ENCODE measurements around the gene OPN4. TPM values are rescaled to one million over a fixed set of nuclear protein-coding genes. Genes with fewer than 3 reads are reported as not detected.

OPN4 gene
- total RNA-seq, 1 experiment from 2014 or later, result not detected

DNA sequence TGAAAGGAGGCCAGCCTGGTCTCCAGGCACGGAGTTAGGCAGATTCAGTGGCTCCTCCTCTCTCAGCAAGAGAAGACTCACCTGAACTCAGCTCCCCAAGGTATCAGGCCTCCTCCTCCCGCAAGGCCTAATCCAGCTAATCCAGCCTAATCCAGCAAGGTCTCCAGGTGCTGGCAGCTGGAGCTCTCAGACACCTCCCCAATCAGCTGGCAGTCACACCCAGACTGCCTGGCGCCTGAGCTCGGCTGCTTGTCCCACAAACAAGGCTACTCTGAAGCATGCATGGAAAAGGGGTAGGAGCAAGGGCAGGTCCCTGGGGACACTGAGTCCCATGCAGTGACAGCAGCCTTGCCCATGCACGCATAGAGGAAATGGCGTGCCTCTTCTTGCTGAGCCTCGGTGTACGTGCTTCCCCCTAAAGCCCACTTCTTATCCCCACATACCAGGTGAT lies 3.3 kb upstream of the OPN4 start:
- no peaks in the 10 kb centered on the region for H3K27me3 ChIP-seq (replicated peaks)
- no peak overlapping the region for H3K27ac ChIP-seq
- H3K4me3 ChIP-seq, result no peak overlapping the region
- peaks cover 48% of the 10 kb centered on the region for H3K4me1 ChIP-seq (replicated peaks)
- DNase-seq (ENCODE audit: low read depth in 1 of 2, low spot score in 2 of 2), result no peak
- H3K36me3 ChIP-seq, result no peaks in the 10 kb centered on the region
- no peaks in the 10 kb centered on the region for H3K9me3 ChIP-seq (replicated peaks)

GRCh38 chr10:86651631-86652331 lies 2.6 kb upstream of the OPN4 start:
- H3K36me3 ChIP-seq, result no peaks in the 10 kb centered on the region
- H3K4me1 ChIP-seq (replicated peaks), result peaks cover 44% of the 10 kb centered on the region
- no peak overlapping the region for H3K4me3 ChIP-seq
- no peak for DNase-seq (ENCODE audit: low read depth in 1 of 2, low spot score in 2 of 2)
- H3K27me3 ChIP-seq (replicated peaks), result no peaks in the 10 kb centered on the region
- H3K27ac ChIP-seq, result no peak overlapping the region
- no peaks in the 10 kb centered on the region for H3K9me3 ChIP-seq (replicated peaks)

DNA sequence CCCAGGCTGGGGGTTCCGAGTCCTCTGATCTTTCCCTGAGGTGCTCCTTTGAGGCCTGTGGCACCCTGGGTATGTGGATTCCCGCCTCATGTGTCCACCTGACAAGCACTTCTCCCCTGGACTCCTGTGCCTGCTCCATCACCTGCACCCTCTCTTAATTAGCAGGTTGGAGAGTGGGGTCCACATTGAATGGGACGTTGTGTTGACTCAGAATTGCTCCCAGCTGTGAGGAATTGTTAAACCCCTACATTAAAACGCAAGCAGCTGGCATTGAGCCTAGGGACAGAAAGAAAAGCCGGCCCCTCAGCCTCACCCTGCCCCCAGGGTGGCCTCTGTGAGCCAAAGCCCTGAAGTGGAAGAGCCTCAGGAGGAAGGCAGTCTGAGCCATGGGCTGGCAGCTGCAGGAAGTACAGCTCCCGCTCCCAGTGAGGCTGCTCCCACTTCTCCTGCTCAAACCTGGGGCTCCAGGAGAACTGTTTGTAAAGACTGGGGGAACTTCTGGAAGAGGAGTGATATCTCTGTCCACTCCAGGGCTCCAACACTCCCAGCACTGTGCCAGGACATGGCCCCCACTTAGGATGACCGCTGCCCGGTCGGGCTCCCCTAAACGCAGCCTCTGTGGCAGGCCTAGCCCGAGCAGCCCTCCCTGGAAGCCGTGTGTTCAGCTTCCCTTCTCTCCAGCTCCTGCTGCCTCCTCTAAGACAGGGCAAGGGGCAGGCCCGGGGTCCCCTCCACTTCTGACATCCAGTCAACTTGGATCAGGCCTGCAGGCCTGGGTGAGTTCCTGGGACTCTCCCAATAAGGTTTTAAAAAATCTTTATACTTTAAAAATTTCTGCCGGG lies 1.8 kb upstream of the OPN4 start:
- H3K36me3 ChIP-seq, result no peaks in the 10 kb centered on the region
- no peaks in the 10 kb centered on the region for H3K9me3 ChIP-seq (replicated peaks)
- H3K4me1 ChIP-seq (replicated peaks), result peaks cover 38% of the 10 kb centered on the region
- DNase-seq (ENCODE audit: low read depth in 1 of 2, low spot score in 2 of 2), result peak in 1 of 2 experiments; percentile 44
- H3K4me3 ChIP-seq, result no peak overlapping the region
- H3K27me3 ChIP-seq (replicated peaks), result no peaks in the 10 kb centered on the region
- no peak overlapping the region for H3K27ac ChIP-seq

- Histone ChIP-seq H3K4me1 (replicated peaks) (peaks cover 31% of the 10 kb centered on the region), H3K27me3 (replicated peaks) (no peaks in the 10 kb centered on the region), H3K27ac (no peak overlapping the region), H3K9me3 (replicated peaks) (no peaks in the 10 kb centered on the region), H3K36me3 (no peaks in the 10 kb centered on the region), H3K4me3 (no peak overlapping the region)
- DNase-seq (ENCODE audit: low read depth in 1 of 2, low spot score in 2 of 2), result no peak
Measured at GRCh38 chr10:86653379-86653778, 968 bp upstream of the OPN4 start.

DNA sequence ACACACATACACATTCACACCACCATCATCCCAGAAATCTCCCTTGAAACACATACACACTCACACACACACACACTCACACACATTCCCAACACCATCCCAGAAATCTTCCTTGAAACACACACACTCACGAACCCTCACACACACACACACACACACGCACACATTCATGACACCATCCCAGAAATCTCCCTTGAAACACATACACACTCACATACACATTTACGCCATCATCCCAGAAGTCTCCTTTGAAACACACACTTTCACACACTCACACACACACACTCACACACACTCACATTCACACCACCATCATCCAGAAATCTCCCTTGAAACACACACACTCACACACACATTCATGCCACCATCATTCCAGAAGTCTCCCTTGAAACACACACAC lies 360 bp upstream of the OPN4 start:
- no peak overlapping the region for H3K4me3 ChIP-seq

GRCh38 chr10:86655173-86655540 lies 810 bp downstream of the OPN4 start:
- H3K4me1 ChIP-seq (replicated peaks), result peaks cover 16% of the 10 kb centered on the region
- no peak for DNase-seq (ENCODE audit: low read depth in 1 of 2, low spot score in 2 of 2)
- no peak overlapping the region for H3K4me3 ChIP-seq

More for the DNA sequence above, 360 bp upstream of the OPN4 start:
- Histone ChIP-seq H3K4me1 (replicated peaks) (peaks cover 24% of the 10 kb centered on the region), H3K27me3 (replicated peaks) (no peaks in the 10 kb centered on the region), H3K36me3 (no peaks in the 10 kb centered on the region), H3K27ac (no peak overlapping the region), H3K9me3 (replicated peaks) (no peaks in the 10 kb centered on the region)
- DNase-seq (ENCODE audit: low read depth in 1 of 2, low spot score in 2 of 2), result no peak

GRCh38 chr10:86655596-86655995 lies 1.2 kb downstream of the OPN4 start:
- Histone ChIP-seq H3K4me3 (no peak overlapping the region), H3K27me3 (replicated peaks) (no peaks in the 10 kb centered on the region), H3K4me1 (replicated peaks) (peaks cover 16% of the 10 kb centered on the region), H3K27ac (no peak overlapping the region), H3K36me3 (no peaks in the 10 kb centered on the region), H3K9me3 (replicated peaks) (no peaks in the 10 kb centered on the region)
- no peak for DNase-seq (ENCODE audit: low read depth in 1 of 2, low spot score in 2 of 2)

More at GRCh38 chr10:86655173-86655540, 810 bp downstream of the OPN4 start:
- no peaks in the 10 kb centered on the region for H3K9me3 ChIP-seq (replicated peaks)
- H3K27me3 ChIP-seq (replicated peaks), result no peaks in the 10 kb centered on the region
- no peaks in the 10 kb centered on the region for H3K36me3 ChIP-seq
- no peak overlapping the region for H3K27ac ChIP-seq

DNA sequence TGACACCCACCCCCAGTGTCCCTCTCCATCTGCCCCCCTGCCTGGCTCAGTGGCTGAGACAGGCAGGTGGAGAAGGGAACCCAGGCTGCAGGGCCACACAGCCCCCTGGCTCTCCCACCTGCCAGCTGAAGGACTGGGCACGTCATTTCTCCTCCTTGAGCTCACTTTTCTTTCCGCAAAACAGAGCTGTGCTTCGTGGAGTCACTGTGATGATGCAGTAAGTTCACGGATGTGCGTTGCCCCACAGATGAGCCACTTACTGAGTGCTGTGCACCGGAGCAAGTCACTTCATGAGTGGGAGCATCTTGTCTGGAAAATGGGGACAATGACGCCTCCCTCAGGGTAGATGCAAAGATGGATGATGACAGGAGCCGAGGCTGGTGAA lies 2.7 kb downstream of the OPN4 start:
- Histone ChIP-seq H3K36me3 (no peaks in the 10 kb centered on the region), H3K9me3 (replicated peaks) (no peaks in the 10 kb centered on the region), H3K4me1 (replicated peaks) (peaks cover 16% of the 10 kb centered on the region), H3K4me3 (no peak overlapping the region), H3K27me3 (replicated peaks) (no peaks in the 10 kb centered on the region), H3K27ac (no peak overlapping the region)
- DNase-seq (ENCODE audit: low read depth in 1 of 2, low spot score in 2 of 2), result no peak

DNA sequence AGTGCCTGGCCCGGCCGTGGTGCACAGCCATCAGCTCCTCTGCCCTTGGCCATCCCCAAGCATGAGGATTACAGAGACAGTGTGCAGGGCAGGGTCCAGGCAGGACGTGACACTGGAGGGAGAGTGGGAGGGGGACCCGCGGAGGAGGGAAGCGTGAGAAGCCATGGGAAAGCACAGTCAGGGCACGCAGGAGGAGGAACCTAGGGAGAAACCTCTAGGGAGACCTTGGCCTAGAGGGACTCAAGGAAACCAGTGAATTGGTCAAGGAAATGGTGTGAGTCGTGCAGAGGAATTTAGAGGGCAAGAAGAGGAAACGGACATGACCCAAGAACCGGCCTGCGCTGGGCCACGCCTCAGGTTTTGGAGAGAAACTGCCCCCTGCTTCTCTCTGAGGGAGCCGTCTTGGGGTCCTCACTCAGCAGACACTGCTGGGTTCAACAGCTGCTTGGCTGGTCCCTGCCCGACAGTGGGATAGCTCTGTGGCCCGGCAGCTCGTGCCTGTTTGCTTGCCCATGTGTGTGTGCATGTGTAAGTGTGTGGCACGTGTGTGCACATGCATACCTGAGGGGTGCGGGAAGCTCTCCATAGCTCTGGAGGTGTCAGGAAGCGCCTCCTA lies 3.2 kb downstream of the OPN4 start:
- H3K27me3 ChIP-seq (replicated peaks), result no peaks in the 10 kb centered on the region
- H3K9me3 ChIP-seq (replicated peaks), result no peaks in the 10 kb centered on the region
- no peak overlapping the region for H3K4me3 ChIP-seq
- peaks cover 14% of the 10 kb centered on the region for H3K4me1 ChIP-seq (replicated peaks)
- no peaks in the 10 kb centered on the region for H3K36me3 ChIP-seq
- no peak for DNase-seq (ENCODE audit: low read depth in 1 of 2, low spot score in 2 of 2)
- H3K27ac ChIP-seq, result no peak overlapping the region

- Histone ChIP-seq H3K27me3 (replicated peaks) (no peaks in the 10 kb centered on the region), H3K36me3 (no peaks in the 10 kb centered on the region), H3K4me3 (no peak overlapping the region), H3K9me3 (replicated peaks) (no peaks in the 10 kb centered on the region), H3K27ac (no peak overlapping the region), H3K4me1 (replicated peaks) (peaks cover 8% of the 10 kb centered on the region)
- no peak for DNase-seq (ENCODE audit: low read depth in 1 of 2, low spot score in 2 of 2)
Measured at GRCh38 chr10:86658261-86658741, 4.0 kb downstream of the OPN4 start.

DNA sequence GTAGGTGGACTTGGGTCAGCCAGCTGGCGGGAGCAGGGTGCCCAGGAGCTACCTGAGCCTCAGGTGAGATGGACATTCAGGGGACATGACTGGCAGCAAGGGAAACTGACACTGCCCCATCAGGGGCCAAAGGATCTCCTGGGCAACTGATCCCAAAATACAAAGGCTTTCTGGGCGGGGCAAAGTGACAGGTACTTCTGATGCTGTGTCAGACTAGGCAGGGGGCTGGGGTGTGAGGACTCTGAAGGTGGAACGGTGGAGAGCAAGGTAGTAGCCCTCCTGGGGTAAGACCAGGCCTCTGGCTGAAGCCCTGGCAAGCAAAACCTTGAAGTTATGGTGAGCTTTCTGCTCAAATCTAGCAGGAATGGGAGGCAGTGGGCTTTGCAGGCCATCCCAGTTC lies 4.4 kb downstream of the OPN4 start:
- no peak for DNase-seq (ENCODE audit: low read depth in 1 of 2, low spot score in 2 of 2)
- H3K4me1 ChIP-seq (replicated peaks), result peaks cover 8% of the 10 kb centered on the region
- no peak overlapping the region for H3K27ac ChIP-seq
- no peaks in the 10 kb centered on the region for H3K9me3 ChIP-seq (replicated peaks)
- H3K36me3 ChIP-seq, result no peaks in the 10 kb centered on the region
- no peak overlapping the region for H3K4me3 ChIP-seq
- no peaks in the 10 kb centered on the region for H3K27me3 ChIP-seq (replicated peaks)

- Histone ChIP-seq H3K4me3 (no peak overlapping the region), H3K36me3 (no peaks in the 10 kb centered on the region), H3K9me3 (replicated peaks) (no peaks in the 10 kb centered on the region), H3K4me1 (replicated peaks) (peaks cover 6% of the 10 kb centered on the region), H3K27ac (no peak overlapping the region), H3K27me3 (replicated peaks) (no peaks in the 10 kb centered on the region)
- DNase-seq (ENCODE audit: low read depth in 1 of 2, low spot score in 2 of 2), result no peak
Measured at GRCh38 chr10:86659161-86659691, 4.9 kb downstream of the OPN4 start.

DNA sequence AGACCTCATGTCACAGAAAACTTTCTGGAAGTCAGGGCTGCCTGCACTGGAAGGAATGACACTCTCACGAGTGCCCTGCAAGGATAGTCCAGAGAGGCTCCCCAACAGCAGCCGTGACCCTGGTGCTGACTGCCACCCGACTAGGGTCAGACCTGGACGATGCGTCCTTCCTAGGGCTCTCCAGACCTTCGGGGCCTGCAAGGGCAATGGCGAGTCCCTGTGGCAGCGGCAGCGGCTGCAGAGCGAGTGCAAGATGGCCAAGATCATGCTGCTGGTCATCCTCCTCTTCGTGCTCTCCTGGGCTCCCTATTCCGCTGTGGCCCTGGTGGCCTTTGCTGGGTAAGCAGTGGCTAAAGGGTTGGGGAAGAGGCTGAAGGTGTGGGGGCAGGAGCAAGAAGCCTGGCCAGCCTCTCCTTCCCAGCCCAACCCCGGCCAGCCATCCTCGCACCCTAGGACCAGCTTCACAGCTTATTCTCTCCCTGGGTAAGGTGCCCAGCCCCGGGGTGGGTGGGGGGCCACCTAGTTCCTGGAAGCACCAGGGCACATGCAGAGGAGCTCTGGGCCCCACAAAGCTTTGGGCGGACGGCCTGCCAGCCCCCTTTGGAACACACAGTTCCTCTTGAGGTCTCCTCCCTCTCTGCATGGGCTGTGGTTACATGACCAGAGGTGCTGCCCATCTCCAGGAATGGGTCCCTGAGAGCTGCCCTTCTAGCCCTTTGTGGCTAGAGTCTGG lies 5.5 kb downstream of the OPN4 start:
- H3K4me3 ChIP-seq, result no peak overlapping the region
- no peaks in the 10 kb centered on the region for H3K27me3 ChIP-seq (replicated peaks)
- H3K9me3 ChIP-seq (replicated peaks), result no peaks in the 10 kb centered on the region
- no peaks in the 10 kb centered on the region for H3K36me3 ChIP-seq
- no peak for DNase-seq (ENCODE audit: low read depth in 1 of 2, low spot score in 2 of 2)
- H3K4me1 ChIP-seq (replicated peaks), result 0 out of 2 replicates have a peak, but pooled peaks cover 3% of the 10 kb centered on the region
- H3K27ac ChIP-seq, result no peak overlapping the region

Data from SJSA1 (cell line).